K562 (cell line): ENCODE measurements around the gene DDX41. TPM values are rescaled to one million over a fixed set of nuclear protein-coding genes. Genes with fewer than 3 reads are reported as not detected.

ENCODE experiments used
- ATAC-seq: fragments of 200-7000 bp; cut with Tn5 transposase; 3 replicates; pipeline ENCODE4 v1.9.1; 2020; ENCODE audit warnings: moderate library complexity
- BruUV-seq: library from RNA; stranded (reverse); fragments of 400-500 nt; replicated peaks from 2 replicates; lab custom pipeline; 2021; lab: Mats Ljungman, UMichigan
- CTCF ChIA-PET: fragments of 300-600 bp; formaldehyde crosslinking; extraction: SDS; loops from one replicate; lab custom pipeline; 2021; ENCODE audit warnings: low intra/inter-chr PET ratio; lab: Yijun Ruan, JAX
- POLR2A ChIA-PET: fragments of 300-600, 350-650 bp; sonication (Branson Sonifier 250); formaldehyde crosslinking; extraction: SDS; loops from one replicate; lab custom pipeline; 2021; ENCODE audit warnings: antibody characterized with exemption, inconsistent platforms; lab: Yijun Ruan, JAX
- DNase-seq, 4 experiments: peaks; one replicate each; pipeline versions ENCODE4 v3.0.0 to v3.0.0-alpha.2; 2011 to 2018; ENCODE audit warnings: low spot score in 3 of 4, mixed read lengths in 3 of 4; ENCODE audit errors: extremely low read depth in 1 of 4
- FAIRE-seq: peaks from 2 replicates; lab custom pipeline; 2011; peaks lifted over from hg19 to GRCh38; lab: Jason Lieb, UNC
- H2AFZ ChIP-seq: 2 replicates; pipeline ENCODE4 v1.6.0; 2011; ENCODE audit warnings: low read depth, low read length, control low read depth, inconsistent platforms
- H3K27ac ChIP-seq: fragments of 200-600 bp; 3 replicates; pipeline ENCODE4 v1.8.0; 2011; ENCODE audit warnings: low read depth, mild to moderate bottlenecking, control low read depth, inconsistent platforms, low read length, moderate library complexity, mixed read lengths; ENCODE audit errors: extremely low read depth
- H3K27me3 ChIP-seq, 2 experiments: fragments of 300-600 bp in 1 of 2; 2 replicates in 1 of 2; 3 replicates in 1 of 2; pipeline versions ENCODE4 v1.6.0 to v1.8.0; 2011; ENCODE audit warnings: inconsistent platforms in 2 of 2, low read length in 2 of 2, mild to moderate bottlenecking in 1 of 2, mixed read lengths in 1 of 2, moderate library complexity in 1 of 2; ENCODE audit not compliant: control insufficient read depth in 2 of 2, insufficient read depth in 2 of 2
- H3K36me3 ChIP-seq: fragments of 300-600 bp; 3 replicates; pipeline ENCODE4 v1.8.0; 2011; ENCODE audit warnings: mild to moderate bottlenecking, low read length, inconsistent platforms; ENCODE audit not compliant: control insufficient read depth, insufficient read depth
- H3K4me1 ChIP-seq, 2 experiments: fragments of 200-600 bp in 1 of 2; replicated peaks in 1 of 2; 2 replicates in 1 of 2; 3 replicates in 1 of 2; pipeline versions ENCODE4 v1.5.1 to v1.8.0; 2011; ENCODE audit warnings: inconsistent platforms in 2 of 2, low read length in 2 of 2, mild to moderate bottlenecking in 1 of 2, mixed read lengths in 1 of 2, moderate library complexity in 1 of 2; ENCODE audit not compliant: control insufficient read depth in 2 of 2, insufficient read depth in 2 of 2
- H3K4me2 ChIP-seq: 2 replicates; pipeline ENCODE4 v1.6.1; 2011; ENCODE audit warnings: low read length, control low read depth, inconsistent platforms, mixed read lengths; ENCODE audit not compliant: insufficient read depth
- H3K4me3 ChIP-seq: fragments of 200-600 bp; sonication (generic), shearing (Covaris generic); 2 replicates; pipeline ENCODE4 v1.5.1; 2016; ENCODE audit warnings: control low read depth, inconsistent platforms
- H3K79me2 ChIP-seq: fragments of 200-600 bp; 3 replicates; pipeline ENCODE4 v1.8.0; 2011; ENCODE audit warnings: low read length, inconsistent platforms; ENCODE audit not compliant: control insufficient read depth, insufficient read depth
- H3K9ac ChIP-seq, 2 experiments: 2 replicates each; pipeline versions ENCODE4 v1.6.0 to v1.6.1; 2011; ENCODE audit warnings: low read depth in 2 of 2, low read length in 2 of 2, control low read depth in 1 of 2, inconsistent platforms in 1 of 2, mild to moderate bottlenecking in 1 of 2, mixed read lengths in 1 of 2; ENCODE audit not compliant: insufficient read depth in 1 of 2
- H3K9me1 ChIP-seq: one replicate; pipeline ENCODE4 v1.6.0; 2011; ENCODE audit warnings: inconsistent platforms, mild to moderate bottlenecking, low read length, moderate library complexity; ENCODE audit not compliant: control insufficient read depth, insufficient read depth
- H3K9me3 ChIP-seq: replicated peaks from 2 replicates; pipeline ENCODE4 v1.5.1; 2011; ENCODE audit warnings: low read depth, low read length, inconsistent platforms; ENCODE audit not compliant: control insufficient read depth, insufficient read depth
- H4K20me1 ChIP-seq: replicated peaks from 2 replicates; pipeline ENCODE4 v1.6.1; 2011; ENCODE audit warnings: low read length, inconsistent platforms, mixed read lengths; ENCODE audit not compliant: control insufficient read depth, insufficient read depth
- ATF1 ChIP-seq, 2 experiments: fragments of 450-650 bp in 1 of 2; IDR thresholded peaks; 2 replicates each; pipeline ENCODE4 v1.6.1; 2016; ENCODE audit warnings: missing compliant biosample characterization in 1 of 2, missing genetic modification characterization in 1 of 2
- C11orf30 ChIP-seq: fragments of 450-650 bp; IDR thresholded peaks from 2 replicates; pipeline ENCODE4 v1.6.1; 2016; ENCODE audit warnings: low read depth, mild to moderate bottlenecking
- LCOR ChIP-seq: sonication (generic); formaldehyde crosslinking; IDR thresholded peaks from 2 replicates; pipeline ENCODE4 v1.8.0; 2022; ENCODE audit warnings: mild to moderate bottlenecking, missing genetic modification reagents
- MLX ChIP-seq, 2 experiments: fragments of 450-650 bp in 1 of 2; sonication (generic) in 1 of 2; formaldehyde crosslinking; conservative IDR thresholded peaks; 2 replicates each; pipeline versions ENCODE4 v1.4.0 to v1.8.1; 2020 to 2022; ENCODE audit warnings: mild to moderate bottlenecking in 1 of 2, missing genetic modification reagents in 1 of 2
- NR2C2 ChIP-seq, 2 experiments: fragments of 200-800 bp in 1 of 2; sonication (Bioruptor generic) in 1 of 2; sonication (generic) in 1 of 2; formaldehyde crosslinking in 1 of 2; IDR thresholded peaks; 2 replicates each; pipeline versions ENCODE4 v1.6.1 to v1.8.0; 2016 to 2022; ENCODE audit warnings: mild to moderate bottlenecking in 1 of 2, missing compliant biosample characterization in 1 of 2, missing genetic modification characterization in 1 of 2, missing genetic modification reagents in 1 of 2
- NRF1 ChIP-seq, 2 experiments: fragments of 450-650 bp; IDR thresholded peaks in 1 of 2; conservative IDR thresholded peaks in 1 of 2; 2 replicates each; pipeline ENCODE4 v1.6.1; 2014; ENCODE audit warnings: mild to moderate bottlenecking in 2 of 2
- PRMT5 ChIP-seq: sonication (generic); formaldehyde crosslinking; IDR thresholded peaks from 2 replicates; pipeline ENCODE4 v1.5.0; 2020; ENCODE audit warnings: missing genetic modification reagents
- RBM34 ChIP-seq: fragments of 200-400 bp; formaldehyde crosslinking; IDR thresholded peaks from 2 replicates; pipeline ENCODE4 v1.6.1; 2018; ENCODE audit warnings: low read length, borderline replicate concordance; ENCODE audit not compliant: insufficient read depth
- SMAD4 ChIP-seq: fragments of 250-450 bp; sonication (Bioruptor Pico); conservative IDR thresholded peaks from 2 replicates; pipeline ENCODE4 v1.8.0; 2021; ENCODE audit warnings: inconsistent platforms, mild to moderate bottlenecking, moderate library complexity
- ZNF436 ChIP-seq: fragments of 250-450, 450-650 bp; sonication (Bioruptor Pico); formaldehyde crosslinking; IDR thresholded peaks from 2 replicates; pipeline ENCODE4 v1.7.0; 2020; ENCODE audit warnings: mild to moderate bottlenecking
- ZNF592 ChIP-seq: fragments of 450-650 bp; IDR thresholded peaks from 2 replicates; pipeline ENCODE4 v1.6.1; 2017; ENCODE audit warnings: antibody characterized with exemption, mild to moderate bottlenecking
- WGBS: fragments of 100-300 bp; shearing (Covaris generic); methylation state at CpG from one replicate; pipeline ENCODE4 v1.1.6; 2016; ENCODE audit warnings: low coverage, mixed read lengths; ENCODE audit not compliant: insufficient coverage; ENCODE audit errors: missing lambda C conversion rate; 5-methylcytosine and 5-hydroxymethylcytosine counted together
- in situ Hi-C: fragments of 300-500 bp; cut with MboI; formaldehyde crosslinking; loops from 4 replicates; pipeline ENCODE4 v1.15.0; 2018; ENCODE audit warnings: inconsistent platforms, mixed read lengths
- intact Hi-C: fragments of 100-400 bp; cut with micrococcal nuclease; formaldehyde crosslinking; loops from 2 replicates; pipeline ENCODE4 v1.14.2; 2022
- polyA plus RNA-seq, 8 experiments: library from polyadenylated mRNA; depleted of rRNA in 4 of 8; stranded (reverse) in 5 of 8; unstranded in 3 of 8; fragments of >200 nt; fragmentation: Nextera tagmentation in 2 of 8; fragmentation: Illumina TruSeq in 1 of 8; extraction: Ambion mirVana in 2 of 8; extraction: Trizol in 1 of 8; gene quantifications; 2 replicates each; pipeline versions ENCODE4 v1.2.1 to v1.2.3, GENCODE V29; 2011 to 2014; ENCODE audit warnings: inconsistent platforms in 1 of 8, missing spikeins in 1 of 8
- total RNA-seq, 7 experiments: library from RNA; depleted of rRNA in 6 of 7; stranded (reverse); fragments of >200 nt in 6 of 7; fragmentation: Illumina TruSeq in 2 of 7; extraction: Trizol in 2 of 7; gene quantifications; 2 replicates each; pipeline versions ENCODE4 v1.2.1 to v1.2.3, GENCODE V29; 2011 to 2021; ENCODE audit warnings: low replicate concordance in 1 of 7
- TF ChIP-seq, protein P1 (sequence below): sonication (generic); formaldehyde crosslinking; IDR thresholded peaks from 2 replicates; pipeline ENCODE4 v1.8.1; 2022; ENCODE audit warnings: missing genetic modification reagents

Gene DDX41
- total and polyA plus RNA-seq, 9 of the 15 experiments (the other 6 are each of a cell fraction or from before 2014, with no cell fraction given) = 38.2 to 284 (median 116) TPM

DNA sequence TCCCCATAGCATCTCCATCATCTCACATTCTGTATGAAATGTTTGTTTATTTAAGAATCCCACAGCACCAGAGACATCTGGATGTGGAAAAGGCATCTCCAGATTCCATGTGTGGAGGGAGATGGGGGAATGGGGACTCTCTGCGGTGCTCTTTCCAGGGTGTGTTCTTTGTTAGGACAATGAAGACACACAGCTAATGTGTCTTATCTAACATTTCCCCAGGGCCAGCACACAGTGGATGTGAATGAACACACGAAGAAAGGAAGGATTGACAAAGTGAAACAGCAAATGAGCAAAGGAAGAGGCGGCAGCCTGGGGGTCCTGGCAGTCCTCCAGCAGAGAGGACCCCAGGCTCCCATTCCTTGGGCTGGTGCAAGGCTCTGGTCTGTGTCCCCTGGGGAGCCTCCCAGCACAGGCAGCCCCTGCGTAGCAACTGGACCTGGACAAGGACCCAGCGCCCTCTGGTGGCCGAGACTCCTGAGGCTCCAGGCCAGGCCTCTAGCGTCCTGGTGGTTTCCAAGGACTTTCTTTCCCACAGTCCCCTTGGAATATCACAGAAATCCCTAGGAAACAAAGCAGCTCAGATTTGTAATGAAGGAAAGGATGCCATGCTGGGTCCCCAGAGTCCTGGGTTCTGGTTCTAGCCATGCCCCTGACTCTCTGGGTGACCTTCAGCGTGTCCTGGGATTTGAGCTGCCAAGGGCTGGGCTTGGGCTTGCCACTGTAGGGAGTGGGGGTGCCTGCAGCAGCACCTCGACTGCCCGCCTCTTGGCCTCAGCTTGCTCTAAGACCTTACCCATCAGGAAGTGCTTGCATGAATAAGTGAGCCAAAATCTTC lies 15.9 kb downstream of the DDX41 start:
- H3K9ac ChIP-seq = peak overlapping the region in 1 of 2 experiments; percentile 77; a peak in 1 of 4 replicates
- in situ Hi-C loops = no loop called here
- TF ChIP-seq LCOR (CRISPR knock-in tag) (0 out of 2 replicates have a peak, but pooled peaks have one; percentile 19), C11orf30 (no peak), RBM34 (no peak), ATF1 (CRISPR knock-in tag; IDR thresholded peaks at IDR 0.05) (no peak), ATF1 (tag; IDR thresholded peaks at IDR 0.05) (peak; percentile 47; the same call in 1 of the 2 replicates), NRF1 (conservative IDR thresholded peaks at IDR 0.05 in 1 of 2, IDR thresholded peaks at IDR 0.05 in 1 of 2) (0 out of 4 replicates have a peak, but pooled peaks have one; percentile 7 to 11), PRMT5 (no peak), ZNF592 (peak; percentile 53; the same call in 1 of the 2 replicates), SMAD4 (CRISPR knock-in tag) (no peak; the same call in 1 of the 2 replicates), MLX (CRISPR knock-in tag; conservative IDR thresholded peaks at IDR 0.05) (no peak), NR2C2 (CRISPR knock-in tag; IDR thresholded peaks at IDR 0.05) (no peak), NR2C2 (tag; IDR thresholded peaks at IDR 0.05) (no peak), ZNF436 (CRISPR knock-in tag) (no peak)
- TF ChIP-seq, protein P1, sequence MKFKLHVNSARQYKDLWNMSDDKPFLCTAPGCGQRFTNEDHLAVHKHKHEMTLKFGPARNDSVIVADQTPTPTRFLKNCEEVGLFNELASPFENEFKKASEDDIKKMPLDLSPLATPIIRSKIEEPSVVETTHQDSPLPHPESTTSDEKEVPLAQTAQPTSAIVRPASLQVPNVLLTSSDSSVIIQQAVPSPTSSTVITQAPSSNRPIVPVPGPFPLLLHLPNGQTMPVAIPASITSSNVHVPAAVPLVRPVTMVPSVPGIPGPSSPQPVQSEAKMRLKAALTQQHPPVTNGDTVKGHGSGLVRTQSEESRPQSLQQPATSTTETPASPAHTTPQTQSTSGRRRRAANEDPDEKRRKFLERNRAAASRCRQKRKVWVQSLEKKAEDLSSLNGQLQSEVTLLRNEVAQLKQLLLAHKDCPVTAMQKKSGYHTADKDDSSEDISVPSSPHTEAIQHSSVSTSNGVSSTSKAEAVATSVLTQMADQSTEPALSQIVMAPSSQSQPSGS (CRISPR knock-in tag) = no peak

More for the DNA sequence above, 15.9 kb downstream of the DDX41 start:
- H3K36me3 ChIP-seq = peaks cover 9% of the 10 kb centered on the region; the same call in 2 of the 3 replicates
- no TSS peak for BruUV-seq
- H2AFZ ChIP-seq = peak overlapping the region; percentile 71
- H3K4me1 ChIP-seq = peaks cover 25 to 75% of the 10 kb centered on the region in 2 experiments
- CTCF ChIA-PET = interaction anchor here (0.6 to 2.4 kb wide), 5 partner anchors 9 to 369 kb away, joined by 3 to 19 read pairs (median 3); no protein-coding TSS in a partner anchor
- no peaks in the 10 kb centered on the region; the same call in 1 of the 2 replicates for H4K20me1 ChIP-seq
- POLR2A ChIA-PET = interaction anchor here (0.7 to 2.1 kb wide), 5 partner anchors 8 to 99 kb away, joined by 3 to 5 read pairs (median 4); partner anchors contain the start of gene B4GALT7
- FAIRE-seq = peak; percentile 93
- intact Hi-C loops = loop anchor here (1.0 to 2.0 kb wide), 2 partner anchors 10 to 96 kb away; no protein-coding TSS in a partner anchor
- DNase-seq = peak; percentile 68 to 91 (median 75)
- no peak overlapping the region for H3K4me3 ChIP-seq
- H3K4me2 ChIP-seq = peak overlapping the region; percentile 50; the same call in 1 of the 2 replicates
- H3K9me1 ChIP-seq = no peaks in the 10 kb centered on the region
- peaks cover 19% of the 10 kb centered on the region for H3K79me2 ChIP-seq
- 14% methylated on average over 10 of the region's 10 CpGs for WGBS
- peak overlapping the region; percentile 24; the same call in 1 of the 3 replicates for H3K27ac ChIP-seq
- ATAC-seq = peak; percentile 52
- no peaks in the 10 kb centered on the region for H3K9me3 ChIP-seq
- H3K27me3 ChIP-seq = no peaks in the 10 kb centered on the region
